ENCODE data around the gene LTN1. TPM values are rescaled to one million over a fixed set of nuclear protein-coding genes. Genes with fewer than 3 reads are reported as not detected.

LTN1 gene
- total and polyA plus RNA-seq, 2 of the 13 experiments (the other 11 are each of a cell fraction or from before 2014, with no cell fraction given) = 6.7 to 24.6 TPM

GRCh38 chr21:28959367-28960099 is 33.1 kb downstream of the LTN1 start:
- WGBS (ENCODE audit: low lambda C conversion rate) = 95% methylated on average over 7 of the region's 7 CpGs
- no peaks in the 10 kb centered on the region for H4K20me1 ChIP-seq (ENCODE audit: insufficient read depth, low read length)
- no peak overlapping the region for H3K27ac ChIP-seq (ENCODE audit: extremely low read length, insufficient read depth, low read length)
- H3K9me3 ChIP-seq (ENCODE audit: low read length) = no peaks in the 10 kb centered on the region
- H3K9ac ChIP-seq (ENCODE audit: insufficient read depth, low read depth, low read length) = no peak overlapping the region
- BruUV-seq (replicated peaks) = no TSS peak
- in situ Hi-C loops (cut with HindIII; ENCODE audit: extremely low pct_ligation_motif_present, low pct_unique_long_range_greater_than_20kb) (no loop called here), intact Hi-C loops (cut with micrococcal nuclease; ENCODE audit: unreplicated experiment) (no loop called here)
- ChIA-PET POLR2A (no interaction called here), CTCF (ENCODE audit: low intra/inter-chr PET ratio, low total read pairs) (no interaction called here)
- no peak overlapping the region for H3K4me2 ChIP-seq (ENCODE audit: low read depth, low read length)
- peaks cover 2 to 32% of the 10 kb centered on the region in 2 experiments; a peak in 3 of 5 replicates for H3K36me3 ChIP-seq (replicated peaks in 1 of 2; ENCODE audit: control insufficient read depth in 1 of 2, insufficient read depth in 2 of 2, low read length in 2 of 2)
- no peaks in the 10 kb centered on the region for H3K27me3 ChIP-seq (ENCODE audit: control insufficient read depth in 1 of 2, insufficient read depth in 2 of 2, low read length in 2 of 2)
- no peaks in the 10 kb centered on the region for H3K4me1 ChIP-seq (ENCODE audit: insufficient read depth, low read length)
- FAIRE-seq (no peak), DNase-seq (ENCODE audit: low spot score) (peak; percentile 2), ATAC-seq (no peak)
- H3K79me2 ChIP-seq (ENCODE audit: insufficient read depth, low read length) = no peaks in the 10 kb centered on the region
- no peak overlapping the region for H2AFZ ChIP-seq (ENCODE audit: low read length)
- H3K4me3 ChIP-seq (replicated peaks in 1 of 3; ENCODE audit: insufficient read depth in 1 of 3, low read depth in 2 of 3, low read length in 3 of 3) = no peak overlapping the region
- TF ChIP-seq ZNF281 (CRISPR knock-in tag; IDR thresholded peaks at IDR 0.05; ENCODE audit: borderline replicate concordance) = no peak
- TF ChIP-seq ZNF768 (CRISPR knock-in tag; IDR thresholded peaks at IDR 0.05) = no peak
- TF ChIP-seq POLR2AphosphoS5 (IDR thresholded peaks at IDR 0.05; ENCODE audit: low read depth, low read length) = no peak
- TF ChIP-seq ELK4 (CRISPR knock-in tag; IDR thresholded peaks at IDR 0.05; ENCODE audit: borderline replicate concordance) = no peak
- TF ChIP-seq SYNCRIP (IDR thresholded peaks at IDR 0.05; ENCODE audit: insufficient read depth, low read depth, low read length) = no peak
- TF ChIP-seq MEIS2 (CRISPR knock-in tag; IDR thresholded peaks at IDR 0.05) = no peak
- no peak for TF ChIP-seq CTCF (CRISPR knock-in tag; IDR thresholded peaks at IDR 0.05)
- no peak for TF ChIP-seq ZNF646 (CRISPR knock-in tag; IDR thresholded peaks at IDR 0.05)
- no peak for TF ChIP-seq HES4 (CRISPR knock-in tag; IDR thresholded peaks at IDR 0.05; ENCODE audit: borderline replicate concordance)
- no peak for TF ChIP-seq ZKSCAN8 (CRISPR knock-in tag; IDR thresholded peaks at IDR 0.05; ENCODE audit: borderline replicate concordance)
- TF ChIP-seq ZNF468 (CRISPR knock-in tag; IDR thresholded peaks at IDR 0.05) = no peak

All from HepG2 (cell line).